Uterus (tissue), 4 donors: ENCODE measurements around the gene POLR2H. TPM values are rescaled to one million over a fixed set of nuclear protein-coding genes. Genes with fewer than 3 reads are reported as not detected.

Source experiments
- DNase-seq, 2 donors: peaks; one replicate each; pipeline ENCODE4 v3.0.0-alpha.2; 2019 to 2020
- H3K27ac ChIP-seq, 2 donors: fragments of 200-600 bp; sonication (generic); 1 replicate in 1 of 2; 2 replicates in 1 of 2; pipeline ENCODE4 v1.5.1; 2016 to 2018
- H3K27me3 ChIP-seq, 2 donors: fragments of 200-600 bp; sonication (generic); one replicate each; pipeline ENCODE4 v1.5.1; 2018 to 2019; ENCODE audit warnings: control low read depth in 1 of 2
- H3K36me3 ChIP-seq, 2 donors: fragments of 200-600 bp; sonication (generic); one replicate each; pipeline ENCODE4 v1.5.1; 2019; ENCODE audit warnings: control low read depth in 1 of 2
- H3K4me1 ChIP-seq, 2 donors: fragments of 200-600 bp; sonication (generic); one replicate each; pipeline ENCODE4 v1.5.1; 2018 to 2019; ENCODE audit warnings: control low read depth in 1 of 2
- H3K4me3 ChIP-seq, 2 donors: fragments of 200-600 bp; sonication (generic); 1 replicate in 1 of 2; 2 replicates in 1 of 2; pipeline ENCODE4 v1.5.1; 2018 to 2019; ENCODE audit warnings: mild to moderate bottlenecking in 1 of 2
- H3K9me3 ChIP-seq, 2 donors: fragments of 200-600 bp; sonication (generic); one replicate each; pipeline ENCODE4 v1.5.1; 2019; ENCODE audit warnings: control low read depth in 1 of 2
- POLR2A ChIP-seq, 2 donors: fragments of 450-650 bp; IDR thresholded peaks; one replicate each; pipeline ENCODE4 v1.6.1; 2016; ENCODE audit warnings: antibody characterized with exemption in 2 of 2, mild to moderate bottlenecking in 1 of 2, moderate library complexity in 1 of 2
- intact Hi-C: fragments of 100-400 bp; cut with DNase I; formaldehyde crosslinking; loops from one replicate; pipeline ENCODE4 v1.15.1; 2023; ENCODE audit warnings: low total_unique reads
- total RNA-seq, 4 donors: library from RNA; depleted of rRNA in 3 of 4; stranded (reverse); fragments of >200 nt in 3 of 4; gene quantifications; one replicate each; pipeline versions ENCODE4 v1.1.0 to v1.2.4, GENCODE V29; 2014 to 2023
- TF ChIP-seq, protein P1 (sequence below), 4 experiments: fragments of 200-600 bp in 2 of 4; fragments of 450-650 bp in 2 of 4; sonication (generic) in 2 of 4; IDR thresholded peaks; one replicate each; pipeline ENCODE4 v1.5.1; 2016 to 2019; ENCODE audit warnings: antibody characterized with exemption in 4 of 4, mild to moderate bottlenecking in 2 of 4, moderate library complexity in 1 of 4
- donor health status: DM: yes; HTN: yes; CAD: no.

POLR2H gene
- total RNA-seq = 100 to 1,000 TPM in 2 of 4 donors, 10 to 100 TPM in 2; 52.8 to 103 (median 82.7) TPM

DNA sequence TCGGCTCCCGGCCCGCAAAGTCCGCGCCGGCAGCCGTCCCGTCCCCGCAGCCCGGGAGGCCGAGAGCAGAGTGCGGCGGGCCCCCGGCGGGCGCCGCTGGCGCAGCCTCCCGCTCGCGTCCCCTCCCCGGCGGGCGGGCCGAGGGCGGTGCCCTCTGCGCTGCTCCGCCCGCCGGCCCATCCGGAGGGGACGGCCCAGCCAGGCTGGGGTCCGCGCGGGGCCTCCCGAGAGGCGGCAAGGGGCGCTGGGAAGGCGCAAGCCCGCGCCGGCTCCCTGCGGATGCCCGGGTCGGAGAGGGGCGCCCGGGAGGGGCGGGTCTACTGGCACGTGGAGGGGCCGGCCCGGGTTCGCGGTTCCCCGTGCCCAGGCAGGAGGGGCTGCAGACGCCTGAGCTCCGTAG is at the start of gene POLR2H, which contains the start of gene CLCN2:
Gene POLR2H, plus strand, starts transcription at position 179 of the 400 bp plus-strand sequence. CDS start 1,783 bp downstream, outside the sequence.
Gene CLCN2, minus strand, starts transcription at position 74 of the 400 bp plus-strand sequence. CDS start 126 bp downstream, outside the sequence.
- TF ChIP-seq POLR2A (IDR thresholded peaks at IDR 0.05) = peak; percentile 65 to 89
- TF ChIP-seq, protein P1, sequence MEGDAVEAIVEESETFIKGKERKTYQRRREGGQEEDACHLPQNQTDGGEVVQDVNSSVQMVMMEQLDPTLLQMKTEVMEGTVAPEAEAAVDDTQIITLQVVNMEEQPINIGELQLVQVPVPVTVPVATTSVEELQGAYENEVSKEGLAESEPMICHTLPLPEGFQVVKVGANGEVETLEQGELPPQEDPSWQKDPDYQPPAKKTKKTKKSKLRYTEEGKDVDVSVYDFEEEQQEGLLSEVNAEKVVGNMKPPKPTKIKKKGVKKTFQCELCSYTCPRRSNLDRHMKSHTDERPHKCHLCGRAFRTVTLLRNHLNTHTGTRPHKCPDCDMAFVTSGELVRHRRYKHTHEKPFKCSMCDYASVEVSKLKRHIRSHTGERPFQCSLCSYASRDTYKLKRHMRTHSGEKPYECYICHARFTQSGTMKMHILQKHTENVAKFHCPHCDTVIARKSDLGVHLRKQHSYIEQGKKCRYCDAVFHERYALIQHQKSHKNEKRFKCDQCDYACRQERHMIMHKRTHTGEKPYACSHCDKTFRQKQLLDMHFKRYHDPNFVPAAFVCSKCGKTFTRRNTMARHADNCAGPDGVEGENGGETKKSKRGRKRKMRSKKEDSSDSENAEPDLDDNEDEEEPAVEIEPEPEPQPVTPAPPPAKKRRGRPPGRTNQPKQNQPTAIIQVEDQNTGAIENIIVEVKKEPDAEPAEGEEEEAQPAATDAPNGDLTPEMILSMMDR (IDR thresholded peaks at IDR 0.05) = peak in 1 of 4 experiments; percentile 11
- Histone ChIP-seq H3K27ac (peak within 1 kb of the TSS; percentile 92 to 100), H3K36me3 (no peaks in the 10 kb centered on the region), H3K27me3 (no peaks in the 10 kb centered on the region), H3K4me3 (peak within 1 kb of the TSS; percentile 76 to 95), H3K4me1 (peaks cover 7 to 23% of the 10 kb centered on the region in 2 donors), H3K9me3 (no peaks in the 10 kb centered on the region)
- intact Hi-C loops = no loop called here
- peak; percentile 45 to 71 for DNase-seq

- DNase-seq = peak; percentile 95
- no peaks in the 10 kb centered on the region for H3K27me3 ChIP-seq
- TF ChIP-seq POLR2A (IDR thresholded peaks at IDR 0.05) = peak; percentile 46 to 76
- TF ChIP-seq, protein P1 (IDR thresholded peaks at IDR 0.05) = no peak
- no peaks in the 10 kb centered on the region for H3K9me3 ChIP-seq
- peaks cover 0 to 15% of the 10 kb centered on the region in 2 donors for H3K4me1 ChIP-seq
- peak within 1 kb of the TSS; percentile 59 to 86 for H3K4me3 ChIP-seq
- no peaks in the 10 kb centered on the region for H3K36me3 ChIP-seq
- H3K27ac ChIP-seq = peak within 1 kb of the TSS; percentile 94 to 97
- intact Hi-C loops = loop anchor here (10.0 kb wide), 1 partner anchor 130 kb away; the partner anchor contains the start of gene ABCF3
Measured at GRCh38 chr3:184314363-184314699, 47.2 kb upstream of the POLR2H start, which contains the start of gene EIF4G1. TSS of gene EIF4G1 (plus strand) at chr3:184314606. CDS start at chr3:184315797, 1,191 bp downstream.

- H3K36me3 ChIP-seq = no peaks in the 10 kb centered on the region
- no peaks in the 10 kb centered on the region for H3K27me3 ChIP-seq
- DNase-seq = peak; percentile 81 to 87
- peaks cover 0 to 21% of the 10 kb centered on the region in 2 donors for H3K4me1 ChIP-seq
- no peaks in the 10 kb centered on the region for H3K9me3 ChIP-seq
- intact Hi-C loops = loop anchor here (10.0 kb wide), 1 partner anchor 130 kb away; the partner anchor contains the start of gene ABCF3
- H3K4me3 ChIP-seq = peak overlapping the region; percentile 59 to 86
- peak overlapping the region; percentile 94 to 97 for H3K27ac ChIP-seq
- TF ChIP-seq POLR2A (IDR thresholded peaks at IDR 0.05) = peak in 1 of 2 donors; percentile 50
- TF ChIP-seq, protein P1 (IDR thresholded peaks at IDR 0.05) = no peak
Measured at GRCh38 chr3:184314700-184315542, 46.6 kb upstream of the POLR2H start.

- H3K27ac ChIP-seq = peak overlapping the region; percentile 94 to 97
- H3K4me3 ChIP-seq = peak overlapping the region; percentile 59 to 86
- no peak for DNase-seq
- TF ChIP-seq POLR2A (IDR thresholded peaks at IDR 0.05) = no peak
- TF ChIP-seq, protein P1 (IDR thresholded peaks at IDR 0.05) = no peak
- no peaks in the 10 kb centered on the region for H3K27me3 ChIP-seq
- intact Hi-C loops = loop anchor here (10.0 kb wide), 1 partner anchor 131 kb away; the partner anchor contains the start of gene ABCF3
- H3K36me3 ChIP-seq = no peaks in the 10 kb centered on the region
- H3K4me1 ChIP-seq = peaks cover 0 to 21% of the 10 kb centered on the region in 2 donors
- no peaks in the 10 kb centered on the region for H3K9me3 ChIP-seq
Measured at GRCh38 chr3:184315543-184315867, 46.0 kb upstream of the POLR2H start.
